DMS114 treated with DMSO at 0.1 percent for 48 hours (cell line): ENCODE results near the gene NEO1.
A peak's percentile ranks its signal among the peaks of the same experiment; 100 is the strongest.
"Not testable (repeated sequence)": the region's sequence is repeated elsewhere in the genome, so short reads cannot be mapped to it uniquely, and the experiment has no call there.

Experiments used
- DNase-seq: peaks from one replicate; lab custom pipeline; 2025; ENCODE audit not compliant: unreplicated experiment; lab: John Stamatoyannopoulos, UW

The NEO1 gene

DNA sequence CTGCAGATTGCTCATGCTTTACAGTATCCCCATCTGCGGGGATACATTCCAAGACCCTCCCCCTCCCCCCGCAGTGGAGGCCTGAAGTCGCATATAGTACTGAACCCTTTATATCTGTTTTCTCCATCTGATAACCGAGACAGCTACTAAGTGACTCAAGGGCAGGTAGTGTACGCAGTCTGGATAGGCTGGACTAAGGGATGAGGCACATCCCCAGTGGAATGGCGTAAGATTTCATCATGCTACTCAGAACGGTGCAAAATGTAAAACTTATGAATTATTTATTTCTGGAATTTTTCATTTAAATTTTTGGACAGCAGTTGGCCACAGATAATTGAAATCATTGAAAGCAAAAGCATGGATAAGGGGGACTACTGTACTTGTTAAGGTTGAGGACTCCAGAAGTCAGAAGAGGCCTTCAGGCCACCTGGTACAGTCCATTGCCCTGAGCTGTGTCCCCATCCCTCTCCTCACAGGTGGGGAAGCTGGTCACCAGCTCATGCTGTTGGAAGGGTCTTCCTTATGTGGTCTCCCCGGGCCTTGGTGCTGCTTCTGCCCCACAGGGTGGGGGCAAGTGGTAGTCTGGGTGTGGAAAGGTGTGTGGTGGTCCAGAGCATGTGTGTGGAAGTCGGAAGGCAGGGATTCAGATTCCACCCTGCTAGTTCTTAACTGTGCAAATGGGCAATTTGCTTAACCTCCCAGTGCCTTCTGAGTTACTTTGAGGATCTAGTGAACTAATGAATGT, 244.5 kb downstream of the NEO1 start:
- DNase-seq = no peak

GRCh38 chr15:73298522-73299245, 246.4 kb downstream of the NEO1 start:
- DNase-seq = no peak

DNA sequence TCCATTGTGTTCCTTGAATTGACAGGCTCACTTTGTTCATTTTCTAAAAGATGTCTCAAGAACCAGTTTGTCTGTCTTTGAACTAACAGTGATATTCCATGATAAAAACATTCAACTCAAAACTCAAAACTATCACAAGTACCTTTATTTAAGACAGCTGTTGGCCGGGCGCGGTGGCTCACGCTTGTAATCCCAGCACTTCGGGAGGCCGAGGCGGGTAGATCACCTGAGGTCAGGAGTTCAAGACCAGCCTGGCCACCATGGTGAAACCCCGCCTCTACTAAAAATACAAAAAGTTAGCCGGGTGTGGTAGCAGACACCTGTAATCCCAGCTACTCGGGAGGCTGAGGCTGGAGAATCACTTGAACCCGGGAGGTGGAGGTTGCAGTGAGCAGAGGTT, 248.0 kb downstream of the NEO1 start:
- not testable (repeated sequence) for DNase-seq

DNA sequence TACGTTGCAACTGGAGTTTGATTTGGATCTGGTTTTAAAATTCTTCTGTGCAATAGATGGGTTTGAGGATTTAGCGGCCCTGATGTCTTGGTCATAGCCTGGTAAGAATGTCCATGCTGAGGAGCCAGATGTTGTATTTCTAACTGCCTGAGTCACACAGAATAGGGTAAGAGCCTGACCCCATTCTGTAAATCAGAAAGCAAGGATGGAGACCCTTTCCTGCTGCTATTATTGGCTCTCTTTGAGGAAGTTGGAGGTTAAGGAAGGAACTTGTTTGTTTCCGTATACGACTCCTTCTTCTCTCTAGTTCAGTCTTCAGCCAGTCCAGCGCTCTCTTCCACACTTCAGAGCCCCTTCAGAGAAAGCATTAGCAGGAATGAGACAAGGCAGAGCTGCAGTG, 251.4 kb downstream of the NEO1 start:
- DNase-seq = no peak

- peak; percentile 74 for DNase-seq
Observed at GRCh38 chr15:73305331-73306211, 253.3 kb downstream of the NEO1 start.

- DNase-seq = no peak
Observed at GRCh38 chr15:73308305-73308704, 256.0 kb downstream of the NEO1 start.

DNA sequence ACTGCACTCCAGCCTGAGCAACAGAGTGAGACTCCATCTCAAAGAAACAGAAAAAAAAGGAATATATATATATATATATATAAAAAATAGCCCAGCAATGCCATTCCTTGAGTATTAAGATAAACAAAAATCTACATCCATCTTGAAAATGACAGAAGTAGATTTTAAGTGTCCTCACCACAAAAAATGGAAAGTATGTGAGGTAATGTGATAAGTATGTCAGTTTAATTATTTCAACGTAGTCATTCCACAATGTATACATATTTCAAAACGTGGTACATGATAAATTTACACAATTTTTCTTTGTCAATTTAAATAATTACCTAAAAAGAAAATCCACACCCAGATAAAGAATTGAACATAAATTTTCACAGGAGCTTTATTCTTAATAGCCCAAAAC, 261.6 kb downstream of the NEO1 start:
- DNase-seq = no peak

GRCh38 chr15:73317651-73318462, 265.6 kb downstream of the NEO1 start:
- no peak for DNase-seq

DNA sequence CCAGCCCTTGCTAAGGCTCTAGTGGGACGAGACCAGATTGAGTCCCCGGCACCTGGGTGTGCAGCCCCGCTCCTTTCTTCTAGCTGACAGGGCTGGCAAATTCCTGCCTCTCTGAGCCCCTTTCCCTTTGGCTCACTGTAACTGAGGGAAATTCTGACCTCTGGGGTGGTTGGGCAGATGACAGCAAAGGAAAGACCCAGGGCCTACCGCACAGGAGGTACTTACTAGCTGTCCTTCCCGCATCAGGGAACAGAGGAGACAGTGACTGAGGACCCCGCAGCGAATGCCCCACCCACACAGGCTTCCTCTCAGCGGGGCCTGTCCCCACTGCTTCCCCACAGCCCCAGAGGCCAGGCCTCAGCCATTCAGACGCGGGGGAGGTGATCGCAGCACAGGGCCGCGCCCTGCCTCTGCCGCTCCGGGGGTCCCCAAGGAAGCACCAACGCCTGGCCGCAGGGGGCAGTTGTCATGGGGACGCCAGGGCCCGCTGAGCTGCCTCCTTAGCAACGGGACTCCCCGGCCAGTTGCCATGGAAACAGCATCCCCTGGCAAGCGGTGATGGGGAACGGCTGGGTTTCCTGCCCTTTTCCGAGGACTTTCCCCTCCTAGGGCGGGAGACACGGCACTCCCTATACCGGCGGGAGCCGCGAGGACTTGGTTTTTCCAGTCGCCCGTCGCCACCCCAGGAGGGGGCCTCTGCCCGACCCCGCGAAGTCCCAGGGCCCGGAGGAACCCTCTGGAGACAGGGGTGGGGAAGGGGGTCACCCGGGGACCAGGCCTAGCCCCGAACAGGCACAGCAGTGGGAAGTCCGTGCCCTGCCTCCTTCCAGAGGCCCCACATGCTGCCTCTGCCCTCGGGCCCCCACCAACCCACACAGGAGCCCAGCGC, 266.4 kb downstream of the NEO1 start:
- DNase-seq = no peak

DNA sequence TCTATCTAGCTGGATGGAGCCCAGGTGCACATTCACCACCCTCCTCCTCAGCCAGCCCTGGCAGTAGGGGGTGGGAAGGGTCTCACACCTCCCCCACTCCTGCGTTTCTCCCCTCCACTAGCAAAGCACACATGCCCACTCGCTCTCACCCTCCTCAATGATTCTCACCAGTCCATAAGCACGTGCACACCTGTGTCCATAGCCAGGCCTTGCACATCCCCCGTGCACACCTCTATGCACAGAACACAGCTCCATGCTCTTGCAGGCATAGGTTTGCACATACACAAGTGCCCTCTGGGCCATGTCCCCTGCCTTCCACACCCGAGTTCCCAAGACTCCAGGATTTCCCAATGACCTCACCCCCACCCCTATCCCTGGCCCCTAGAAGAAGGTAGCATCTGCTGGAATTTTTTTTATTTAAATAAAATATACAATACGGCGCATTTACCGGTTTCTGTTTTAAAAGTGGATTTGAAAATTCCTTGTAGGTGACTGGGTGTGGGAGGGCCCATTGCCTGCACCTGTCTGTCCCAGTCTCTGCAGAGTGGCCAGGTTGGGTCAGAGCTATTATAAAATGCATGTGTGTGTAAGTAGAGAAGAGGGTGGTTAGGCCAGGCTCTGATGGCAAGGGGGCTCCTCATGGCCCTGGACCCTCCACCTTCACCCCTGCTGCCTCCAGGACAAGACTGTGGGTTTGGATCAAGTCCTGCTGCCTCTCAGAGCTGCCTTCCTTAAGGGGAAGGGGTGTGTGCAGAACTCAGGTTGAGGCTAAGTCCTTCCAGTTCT, 267.4 kb downstream of the NEO1 start:
- no peak for DNase-seq

DNA sequence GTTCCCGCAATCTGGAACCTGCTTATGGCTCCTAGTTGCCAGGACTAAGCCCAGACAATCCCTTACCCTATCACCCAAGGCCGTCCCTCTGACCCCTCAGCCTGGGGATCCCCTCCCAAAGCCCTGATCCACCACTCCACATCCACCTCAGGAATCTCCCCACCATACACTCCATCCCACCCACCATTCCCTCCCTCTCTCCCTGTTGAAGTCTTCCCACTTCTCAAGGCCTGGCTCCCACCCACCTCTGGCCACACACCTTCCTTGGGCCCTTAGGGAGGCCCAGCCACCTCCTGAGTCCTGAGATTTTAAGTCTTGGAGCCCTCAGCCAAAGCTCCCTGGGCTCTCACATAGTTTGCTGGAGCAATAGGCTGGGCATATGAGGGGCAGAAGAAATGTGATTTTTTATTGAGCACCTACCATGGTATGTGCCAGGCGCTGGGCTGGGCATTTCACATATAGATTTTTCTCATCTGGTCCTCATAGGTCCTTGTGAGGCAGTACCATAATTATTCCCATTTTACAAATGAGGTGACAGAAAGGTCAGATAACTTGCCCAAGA, 268.4 kb downstream of the NEO1 start:
- no peak for DNase-seq

GRCh38 chr15:73321496-73322450, 269.5 kb downstream of the NEO1 start:
- DNase-seq = no peak

DNA sequence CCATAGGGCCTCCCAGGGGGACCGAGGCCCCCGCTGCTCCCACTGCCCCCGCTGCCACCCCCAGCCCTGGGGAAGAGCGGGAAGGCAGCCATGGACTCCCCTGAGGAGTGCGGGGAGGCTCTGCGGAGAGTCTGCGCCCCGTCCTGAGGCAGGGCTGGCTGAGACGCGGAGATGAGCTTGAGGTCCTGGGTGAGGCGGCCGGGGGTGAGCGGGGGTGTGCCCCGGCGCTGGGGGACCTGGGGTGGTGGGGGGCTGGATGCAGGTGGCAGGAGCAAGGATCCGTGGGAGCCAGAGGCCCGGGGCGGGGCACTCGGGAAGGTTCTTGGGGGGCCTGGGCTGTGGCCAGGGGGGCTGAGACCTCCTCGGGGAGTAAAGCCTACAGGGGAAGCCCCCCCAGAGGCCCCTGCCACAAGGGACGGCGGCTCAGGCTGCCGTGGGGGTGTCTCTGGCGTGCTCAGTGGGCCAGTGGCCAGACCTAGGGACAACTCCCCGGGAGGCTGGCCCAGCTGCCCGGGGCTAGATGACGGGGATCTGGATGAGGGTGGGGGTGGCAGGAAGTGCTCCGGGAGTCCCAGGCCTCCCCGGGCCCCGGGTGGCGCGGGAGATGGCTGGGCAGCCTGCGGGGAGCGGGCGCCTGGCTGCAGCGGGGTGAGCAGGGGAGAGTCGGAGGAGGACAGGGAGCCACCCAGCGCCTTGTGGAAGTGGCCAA, 270.6 kb downstream of the NEO1 start:
- DNase-seq = no peak

DNA sequence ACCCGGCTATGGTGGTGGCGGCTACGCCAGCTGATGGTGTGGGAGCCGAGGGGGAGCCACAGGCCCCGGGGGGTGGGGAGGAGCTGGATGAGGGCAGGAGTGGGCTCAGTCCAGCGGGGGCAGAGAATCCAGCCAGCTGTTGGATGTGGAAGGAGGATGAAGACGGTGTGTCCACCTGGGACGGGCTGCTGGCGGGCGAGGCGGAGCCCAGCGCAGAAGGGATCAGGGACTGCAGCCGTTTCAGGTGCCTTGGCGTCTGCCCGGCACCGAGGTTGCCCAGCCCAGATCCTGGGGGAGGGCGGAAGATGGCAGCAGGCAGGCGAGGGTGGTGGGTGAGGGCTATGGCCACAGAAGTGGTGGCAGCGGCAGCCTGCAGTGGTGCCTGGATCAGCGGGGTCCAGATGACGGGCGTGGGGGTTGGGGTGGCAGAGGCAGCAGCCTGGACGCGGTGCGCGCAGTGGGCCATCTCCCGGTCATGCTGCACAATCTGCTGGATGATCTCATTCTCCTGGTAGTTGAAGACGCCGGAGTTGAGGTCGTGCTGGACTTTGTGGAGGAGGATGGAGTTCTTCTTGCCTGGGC, 271.2 kb downstream of the NEO1 start:
- DNase-seq = no peak

- DNase-seq = no peak
Observed at GRCh38 chr15:73323956-73324355, 271.7 kb downstream of the NEO1 start.

DNA sequence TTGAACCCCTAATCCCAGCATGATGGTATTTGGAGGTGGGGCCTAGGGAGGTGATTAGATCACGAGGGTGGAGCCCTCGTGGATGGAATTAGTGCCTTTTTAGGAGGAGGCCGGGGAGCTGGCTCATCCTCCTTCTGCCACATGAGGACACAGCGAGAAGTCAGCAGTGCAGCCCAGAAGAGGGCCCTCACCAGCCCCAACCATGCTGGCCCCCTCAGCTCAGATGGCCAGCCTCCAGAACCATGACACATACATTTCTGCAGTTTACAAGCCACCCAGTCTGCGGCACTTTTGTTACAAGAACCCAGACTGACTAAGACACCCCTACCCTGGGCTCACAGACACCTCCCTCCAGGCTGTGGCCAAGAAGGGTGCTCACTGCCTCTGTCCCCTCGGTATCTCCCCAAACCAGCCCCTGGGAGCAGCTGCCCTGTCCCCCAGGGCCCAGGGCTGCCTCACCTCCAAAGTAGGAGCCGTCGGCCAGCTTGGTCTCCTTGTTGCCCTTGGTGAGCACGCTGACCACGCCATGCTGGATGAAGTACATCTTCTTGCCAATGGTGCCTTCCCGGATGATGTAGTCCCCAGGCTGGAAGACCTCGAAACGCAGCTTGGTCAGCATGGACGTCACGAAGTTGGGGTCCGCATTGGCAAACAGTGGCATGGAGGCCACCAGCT, 272.4 kb downstream of the NEO1 start:
- DNase-seq = no peak
